Lung (tissue), 12 donors: ENCODE measurements around the gene FHL3. TPM values are rescaled to one million over a fixed set of nuclear protein-coding genes. Genes with fewer than 3 reads are reported as not detected.

Experiments used
- ATAC-seq: fragments of 200-7000 bp; cut with Tn5 transposase; one replicate; pipeline ENCODE4 v1.9.1; 2020; ENCODE audit warnings: moderate number of reproducible peaks; ENCODE audit not compliant: insufficient read depth, low FRiP score
- DNase-seq, 3 donors: peaks; one replicate each; pipeline ENCODE4 v3.0.0-alpha.2; 2013 to 2017
- H3K27ac ChIP-seq, 2 donors: one replicate each; pipeline ENCODE4 v1.5.1; 2013; ENCODE audit warnings: mild to moderate bottlenecking in 2 of 2, moderate library complexity in 2 of 2, control low read depth in 1 of 2, inconsistent platforms in 1 of 2, low read depth in 1 of 2, low read length in 1 of 2
- H3K27me3 ChIP-seq, 3 donors: one replicate each; pipeline ENCODE4 v1.5.1; 2013; ENCODE audit warnings: low read length in 2 of 3; ENCODE audit not compliant: control insufficient read depth in 3 of 3, insufficient read depth in 3 of 3
- H3K36me3 ChIP-seq, 4 donors: one replicate each; pipeline ENCODE4 v1.5.1; 2013; ENCODE audit warnings: low read length in 4 of 4, mild to moderate bottlenecking in 1 of 4, moderate library complexity in 1 of 4; ENCODE audit not compliant: control insufficient read depth in 4 of 4, insufficient read depth in 4 of 4
- H3K4me1 ChIP-seq, 5 donors: one replicate each; pipeline ENCODE4 v1.5.1; 2013; ENCODE audit warnings: low read length in 5 of 5, mild to moderate bottlenecking in 2 of 5, moderate library complexity in 1 of 5; ENCODE audit not compliant: control insufficient read depth in 5 of 5, insufficient read depth in 5 of 5
- H3K4me3 ChIP-seq: one replicate; pipeline ENCODE4 v1.5.1; 2013; ENCODE audit warnings: mild to moderate bottlenecking, control low read depth, moderate library complexity
- H3K9ac ChIP-seq, 2 donors: one replicate each; pipeline ENCODE4 v1.5.1; 2013; ENCODE audit warnings: low read length in 2 of 2, control low read depth in 1 of 2; ENCODE audit not compliant: insufficient read depth in 1 of 2
- H3K9me3 ChIP-seq, 4 donors: one replicate each; pipeline ENCODE4 v1.5.1; 2013; ENCODE audit warnings: low read length in 3 of 4, mild to moderate bottlenecking in 1 of 4, moderate library complexity in 1 of 4; ENCODE audit not compliant: control insufficient read depth in 4 of 4, insufficient read depth in 3 of 4
- WGBS, 2 donors: extraction: QIAGEN DNeasy Blood & Tissue Kit; methylation state at CpG; one replicate each; pipeline ENCODE4 v1.1.7; 2013; 5-methylcytosine and 5-hydroxymethylcytosine counted together
- polyA plus RNA-seq, 2 donors: library from polyadenylated mRNA; stranded (reverse); fragments of 200-250 nt; gene quantifications; one replicate each; pipeline ENCODE4 v1.2.1, GENCODE V29; 2013
- total RNA-seq, 2 donors: library from RNA; depleted of rRNA in 1 of 2; stranded (reverse); fragments of >200 nt in 1 of 2; gene quantifications; one replicate each; pipeline ENCODE4 v1.2.1, GENCODE V29; 2014 to 2021
- TF ChIP-seq, protein P1 (sequence below): IDR thresholded peaks from 2 replicates; pipeline ENCODE4 v1.5.1; 2012; ENCODE audit warnings: mild to moderate bottlenecking; ENCODE audit errors: control extremely low read depth, extremely low read depth
- donor health status: control.
- donor health status: control.
- donor health status: Bipolar disorder and iron deficiency.
- donor health status: healthy.
- donor health status: DM: yes; HTN: yes; CAD: no.

FHL3 gene
- total and polyA plus RNA-seq, 4 donors, result 10.0 to 33.1 (median 23.9) TPM

GRCh38 chr1:37951783-37952624 lies 53.3 kb downstream of the FHL3 start:
- Histone ChIP-seq H3K27me3 (no peaks in the 10 kb centered on the region), H3K4me3 (no peak overlapping the region), H3K4me1 (peaks cover 0 to 3% (median 0%) of the 10 kb centered on the region in 5 donors), H3K9me3 (no peaks in the 10 kb centered on the region), H3K27ac (no peak overlapping the region), H3K36me3 (peaks cover 0 to 4% (median under 1%) of the 10 kb centered on the region in 4 donors), H3K9ac (no peak overlapping the region)
- no peak for ATAC-seq
- TF ChIP-seq, protein P1, sequence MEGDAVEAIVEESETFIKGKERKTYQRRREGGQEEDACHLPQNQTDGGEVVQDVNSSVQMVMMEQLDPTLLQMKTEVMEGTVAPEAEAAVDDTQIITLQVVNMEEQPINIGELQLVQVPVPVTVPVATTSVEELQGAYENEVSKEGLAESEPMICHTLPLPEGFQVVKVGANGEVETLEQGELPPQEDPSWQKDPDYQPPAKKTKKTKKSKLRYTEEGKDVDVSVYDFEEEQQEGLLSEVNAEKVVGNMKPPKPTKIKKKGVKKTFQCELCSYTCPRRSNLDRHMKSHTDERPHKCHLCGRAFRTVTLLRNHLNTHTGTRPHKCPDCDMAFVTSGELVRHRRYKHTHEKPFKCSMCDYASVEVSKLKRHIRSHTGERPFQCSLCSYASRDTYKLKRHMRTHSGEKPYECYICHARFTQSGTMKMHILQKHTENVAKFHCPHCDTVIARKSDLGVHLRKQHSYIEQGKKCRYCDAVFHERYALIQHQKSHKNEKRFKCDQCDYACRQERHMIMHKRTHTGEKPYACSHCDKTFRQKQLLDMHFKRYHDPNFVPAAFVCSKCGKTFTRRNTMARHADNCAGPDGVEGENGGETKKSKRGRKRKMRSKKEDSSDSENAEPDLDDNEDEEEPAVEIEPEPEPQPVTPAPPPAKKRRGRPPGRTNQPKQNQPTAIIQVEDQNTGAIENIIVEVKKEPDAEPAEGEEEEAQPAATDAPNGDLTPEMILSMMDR, result no peak
- 71 to 82% methylated on average over 4 of the region's 4 CpGs for WGBS, 2 donors
- DNase-seq, result no peak

GRCh38 chr1:37951041-37951782 lies 54.1 kb downstream of the FHL3 start:
- DNase-seq, result no peak
- peaks cover 0 to 10% (median 3%) of the 10 kb centered on the region in 5 donors for H3K4me1 ChIP-seq
- TF ChIP-seq, protein P1, result no peak
- no peak overlapping the region for H3K9ac ChIP-seq
- H3K27ac ChIP-seq, result no peak overlapping the region
- 88 to 91% methylated on average over 11 of the region's 11 CpGs for WGBS, 2 donors
- no peak overlapping the region for H3K4me3 ChIP-seq
- H3K9me3 ChIP-seq, result no peaks in the 10 kb centered on the region
- no peaks in the 10 kb centered on the region for H3K27me3 ChIP-seq
- ATAC-seq, result no peak
- peaks cover 0 to 3% (median 1%) of the 10 kb centered on the region in 4 donors for H3K36me3 ChIP-seq

- no peaks in the 10 kb centered on the region for H3K27me3 ChIP-seq
- no peaks in the 10 kb centered on the region for H3K9me3 ChIP-seq
- WGBS, 2 donors, result 74 to 78% methylated on average over 6 of the region's 6 CpGs
- H3K9ac ChIP-seq, result no peak overlapping the region
- peaks cover 0 to 18% (median 9%) of the 10 kb centered on the region in 5 donors for H3K4me1 ChIP-seq
- no peak for DNase-seq
- H3K36me3 ChIP-seq, result peaks cover 0 to 5% (median 1%) of the 10 kb centered on the region in 4 donors
- no peak for ATAC-seq
- H3K27ac ChIP-seq, result no peak overlapping the region
- TF ChIP-seq, protein P1, result no peak
- H3K4me3 ChIP-seq, result no peak overlapping the region
These were observed 55.7 kb downstream of the FHL3 start for GRCh38 chr1:37949524-37950152.
